Renal cortex interstitium (tissue), 11 donors: Measurements from ENCODE around the gene ZNF311. TPM values are rescaled to one million over a fixed set of nuclear protein-coding genes. Genes with fewer than 3 reads are reported as not detected.
"Not testable (repeated sequence)": the region's sequence is repeated elsewhere in the genome, so short reads cannot be mapped to it uniquely, and the experiment has no call there.

ENCODE experiments used
- DNase-seq, 11 donors: peaks; one replicate each; pipeline ENCODE4 v3.0.0-alpha.2; 2013; ENCODE audit warnings: low read depth in 9 of 11, low spot score in 4 of 11; ENCODE audit errors: extremely low read depth in 1 of 11
- polyA plus RNA-seq, 3 donors: library from polyadenylated mRNA; unstranded; fragments of 120-200 nt; gene quantifications; one replicate each; pipeline ENCODE4 v1.2.1, GENCODE V29; 2013; ENCODE audit not compliant: insufficient read length in 3 of 3

ZNF311 gene
- polyA plus RNA-seq, 3 donors, result 5.4 to 7.0 (median 6.7) TPM

DNA sequence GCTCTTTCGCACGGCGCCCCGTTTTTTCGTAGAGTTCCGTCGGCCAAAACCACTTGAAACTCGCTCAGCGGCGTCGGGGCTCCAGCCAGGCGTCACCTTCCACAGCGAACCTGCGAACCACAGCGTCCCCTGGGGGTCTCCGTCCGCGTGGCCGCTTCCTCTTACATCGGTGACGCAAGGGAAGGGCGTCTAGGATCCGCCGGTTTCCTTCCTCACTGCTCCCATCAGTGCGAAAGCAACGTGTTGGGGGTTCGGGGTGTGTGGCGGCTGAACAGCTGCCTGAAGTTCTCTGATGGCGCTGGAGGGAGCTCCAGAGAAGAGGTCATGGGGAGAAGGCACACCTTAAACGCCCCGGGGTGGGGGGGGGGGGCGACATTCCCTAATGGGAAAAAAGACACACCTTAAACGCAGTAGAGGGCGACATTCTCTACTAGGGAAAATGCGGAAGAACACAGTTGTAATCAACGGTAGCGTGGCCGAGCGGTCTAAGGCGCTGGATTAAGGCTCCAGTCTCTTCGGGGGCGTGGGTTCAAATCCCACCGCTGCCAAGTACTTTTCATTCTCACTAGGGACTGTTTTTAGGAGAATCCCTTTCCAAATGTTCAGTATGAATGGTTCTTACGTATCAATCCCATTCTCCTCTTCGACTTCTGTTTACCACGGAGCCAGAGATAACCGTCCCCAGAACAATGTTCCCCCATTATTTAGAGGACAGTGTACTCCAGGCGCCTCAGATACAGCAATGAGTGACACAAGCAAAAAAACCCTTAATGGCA is 16.4 kb downstream of the ZNF311 start:
- DNase-seq, result peak in 5 of 11 donors; percentile 44 to 65 (median 54)

DNA sequence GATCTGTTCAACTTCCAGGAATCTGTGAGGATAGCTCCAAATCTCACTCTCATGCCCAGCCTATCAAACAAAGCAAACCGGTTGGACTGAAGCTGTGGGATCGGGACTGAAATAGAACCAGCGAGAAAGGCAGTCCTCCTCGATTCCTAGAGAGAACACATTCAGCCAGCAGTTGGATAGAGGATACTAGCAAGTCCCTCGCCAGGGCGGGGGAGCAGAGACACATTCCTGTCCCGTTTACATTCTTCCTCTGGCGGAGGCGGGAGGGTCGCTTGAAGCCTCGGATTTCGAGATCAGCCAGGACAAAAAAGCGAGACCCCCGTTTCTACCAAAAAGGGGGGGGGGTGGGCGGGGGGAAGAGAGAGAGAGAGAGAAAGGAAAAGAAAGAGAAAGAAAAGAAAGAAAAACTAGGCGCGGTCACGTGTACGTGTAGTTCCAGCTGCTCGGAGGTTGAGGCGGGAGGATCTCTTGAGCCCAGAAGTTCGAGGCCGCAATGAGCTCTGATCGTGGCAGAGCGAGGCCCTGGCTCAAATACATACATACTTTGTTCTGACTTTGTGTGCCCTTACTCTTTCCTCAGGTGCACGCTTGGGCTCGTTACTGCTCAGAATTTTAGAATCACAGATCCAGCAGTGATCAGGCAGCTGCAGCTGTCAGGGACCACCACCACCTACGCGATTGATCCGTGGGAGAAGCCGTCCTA is 19.5 kb downstream of the ZNF311 start:
- DNase-seq, result peak; percentile 86 to 97 (median 95)

DNA sequence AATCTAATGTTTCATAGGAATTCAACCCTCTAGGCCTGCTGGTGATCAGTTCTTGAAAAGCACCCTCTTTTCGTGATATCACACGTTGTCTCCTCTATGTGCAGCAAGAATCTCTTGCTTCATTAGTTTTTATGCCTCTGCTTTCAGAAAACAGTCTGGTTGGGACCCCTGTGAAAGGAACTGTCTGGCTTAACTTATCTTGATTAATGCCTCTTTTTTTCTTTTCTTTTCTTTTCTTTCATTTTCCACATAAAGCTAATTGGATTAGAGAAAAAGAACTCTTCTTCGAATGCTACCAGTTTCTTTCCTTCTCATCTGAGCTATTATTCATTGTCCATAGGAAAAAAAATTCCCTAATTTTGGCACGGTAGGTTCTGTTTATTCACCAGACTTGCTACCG is 21.3 kb downstream of the ZNF311 start:
- no peak for DNase-seq

DNA sequence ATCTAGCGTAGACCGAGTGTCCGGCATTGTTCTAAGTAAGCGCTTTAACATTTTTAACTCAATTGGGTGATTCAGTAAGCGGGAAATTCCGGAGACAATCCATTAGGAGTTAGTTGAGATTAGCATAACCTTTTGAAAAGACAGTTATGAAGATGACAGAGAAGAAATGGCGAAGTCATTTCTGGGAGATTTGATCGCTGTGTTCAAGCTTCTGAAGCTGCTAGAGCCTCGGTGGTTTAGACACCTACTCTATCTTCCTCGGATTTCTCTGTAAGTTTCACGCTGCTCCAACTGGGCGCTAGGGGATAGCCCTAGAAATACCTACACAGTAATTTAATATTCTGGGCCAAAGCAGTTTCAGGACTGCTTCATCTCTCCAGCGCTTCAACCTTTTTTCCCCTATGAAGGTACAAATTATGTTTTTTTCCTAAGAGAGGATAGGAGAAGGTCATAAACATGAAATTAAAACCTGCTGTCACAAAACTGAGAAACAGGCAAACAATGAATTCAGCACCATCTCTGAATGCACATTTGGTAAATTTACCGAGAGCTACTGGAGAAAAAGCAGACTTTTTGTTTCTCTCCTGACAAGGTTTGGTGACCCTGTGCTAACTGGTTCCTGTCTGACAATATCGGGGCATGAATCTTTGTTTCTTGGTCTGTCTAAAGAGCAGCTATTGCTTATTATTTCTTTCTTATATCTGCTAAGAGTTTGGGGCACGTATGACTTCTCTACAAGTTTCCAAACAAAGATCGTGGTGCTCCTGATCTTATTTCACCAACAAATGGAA is 22.4 kb downstream of the ZNF311 start:
- DNase-seq, result peak in 8 of 11 donors; percentile 33 to 77 (median 57)

DNA sequence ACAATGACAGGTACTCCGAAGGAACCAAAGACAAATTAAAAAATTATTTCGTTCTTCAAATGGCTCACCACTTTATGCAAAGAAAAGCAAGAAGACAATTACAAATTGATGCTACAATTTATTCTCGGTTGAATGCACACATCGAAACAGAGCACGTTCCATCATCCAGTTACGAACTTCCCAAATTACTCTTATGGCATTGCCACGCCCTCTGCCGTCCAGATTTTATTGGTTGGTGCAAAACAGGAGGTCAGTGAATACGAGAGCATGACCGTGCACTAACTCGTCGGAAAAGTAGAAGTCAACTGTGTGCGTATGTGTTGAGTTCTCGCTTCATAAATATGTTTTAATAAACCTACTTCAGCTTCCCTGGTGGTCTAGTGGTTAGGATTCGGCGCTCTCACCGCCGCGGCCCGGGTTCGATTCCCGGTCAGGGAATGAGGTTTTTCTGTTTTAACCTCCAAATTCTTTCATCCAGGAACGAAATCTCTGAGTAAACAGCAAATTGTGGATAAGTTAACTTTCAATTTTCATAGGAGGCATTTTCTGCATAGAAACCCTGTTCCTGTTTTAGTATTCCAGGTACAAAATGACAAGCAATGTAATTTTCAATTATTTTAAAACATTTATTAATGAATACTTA is 23.2 kb downstream of the ZNF311 start:
- peak; percentile 69 to 89 (median 84) for DNase-seq

DNA sequence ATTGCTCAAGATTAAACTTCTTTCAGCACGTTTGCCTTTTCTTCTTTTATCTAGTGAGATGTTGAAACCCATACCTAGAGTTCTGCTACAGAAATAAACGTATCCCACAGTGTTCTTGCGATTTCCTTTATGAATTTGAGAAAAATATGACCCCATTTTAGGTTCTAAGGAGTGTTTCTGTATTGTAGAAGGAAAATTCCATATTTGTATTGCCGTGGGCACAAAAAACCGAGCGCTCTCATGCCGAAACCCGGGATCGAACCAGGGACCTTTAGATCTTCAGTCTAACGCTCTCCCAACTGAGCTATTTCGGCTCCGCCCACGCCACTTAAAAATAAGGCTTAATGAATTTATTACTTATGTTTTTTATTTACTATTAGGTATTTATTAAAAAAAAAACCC is 23.7 kb downstream of the ZNF311 start:
- DNase-seq, result peak in 10 of 11 donors; percentile 50 to 86 (median 59)

DNA sequence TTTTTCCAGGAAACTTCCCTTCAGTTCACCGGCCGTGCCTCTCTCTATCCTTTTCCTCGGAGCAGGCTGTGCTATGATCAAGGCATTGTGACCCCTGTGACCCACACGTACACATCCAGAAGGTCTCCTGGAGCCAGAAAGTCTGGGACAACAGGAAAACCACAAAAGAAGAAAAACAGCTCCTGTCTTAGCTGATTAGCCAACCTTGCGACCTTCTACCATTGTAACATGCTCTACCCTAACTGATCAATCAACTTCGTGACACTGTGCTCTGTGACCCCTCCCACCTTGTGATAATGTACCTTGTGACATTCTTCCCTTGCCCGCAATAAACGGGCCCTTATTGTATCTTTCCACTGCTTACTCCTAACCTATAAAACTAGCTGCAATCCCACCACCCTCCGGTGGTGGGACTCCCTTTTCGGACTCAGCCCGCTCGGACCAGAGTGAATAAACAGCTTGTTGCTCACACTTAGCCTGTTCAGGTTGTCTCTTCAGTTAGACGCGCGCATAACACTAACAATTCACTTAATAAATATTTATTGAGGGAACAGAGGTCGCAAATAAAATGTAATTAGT is 24.2 kb downstream of the ZNF311 start:
- peak in 10 of 11 donors; percentile 54 to 85 (median 72) for DNase-seq

DNA sequence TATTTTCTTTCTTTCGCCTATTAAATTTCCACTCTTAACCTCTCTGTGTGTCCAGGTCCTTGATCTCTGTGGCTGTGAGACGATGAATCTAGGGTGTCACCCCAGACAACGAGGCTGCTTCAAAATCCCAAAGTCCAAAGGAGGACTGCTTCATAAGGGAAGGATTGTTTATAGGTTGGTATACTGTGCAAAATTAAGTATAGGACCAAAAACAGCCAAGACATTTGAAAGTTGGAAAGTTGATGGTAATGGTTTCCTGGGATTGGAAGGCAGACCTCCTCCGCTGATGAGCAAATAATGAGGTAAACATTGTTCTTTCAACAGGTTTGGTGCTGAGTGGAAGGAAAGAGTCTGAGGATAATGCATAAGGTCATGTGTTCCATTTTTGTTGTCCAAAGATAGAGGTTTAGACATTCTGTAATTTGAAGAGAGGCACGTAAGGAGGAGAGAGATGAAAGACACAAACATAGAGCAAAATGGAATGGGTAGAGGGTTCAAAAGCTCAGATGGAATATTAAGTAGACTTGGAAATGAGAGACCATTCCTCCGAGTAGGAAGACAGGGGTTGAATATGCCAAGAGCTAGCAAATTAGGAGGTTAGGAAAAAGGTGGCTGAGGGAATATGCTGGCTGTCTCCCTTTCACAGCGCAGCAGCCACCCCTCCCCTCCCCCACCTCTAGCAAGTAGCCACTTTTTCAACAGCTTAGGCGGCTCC is 24.8 kb downstream of the ZNF311 start:
- DNase-seq, result no peak

DNA sequence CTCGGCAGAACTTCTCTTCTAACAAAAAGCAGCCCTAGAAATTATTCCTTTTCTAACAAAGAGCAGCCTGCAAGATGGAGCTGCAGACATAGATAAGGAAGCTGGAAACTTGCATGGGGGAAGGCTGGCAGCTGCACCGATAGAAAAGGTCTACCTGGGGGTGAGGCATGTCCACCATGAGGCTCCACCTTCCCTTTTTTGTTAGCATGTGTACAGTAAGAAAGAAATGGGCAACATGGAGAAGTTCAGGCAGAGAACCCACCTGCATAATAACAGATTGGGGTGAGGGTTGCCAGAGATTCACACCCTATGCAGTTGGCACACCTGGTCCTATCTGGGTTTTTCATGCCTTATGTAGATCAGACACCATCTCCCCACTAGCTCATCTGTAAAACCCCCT is 25.4 kb downstream of the ZNF311 start:
- no peak for DNase-seq

DNA sequence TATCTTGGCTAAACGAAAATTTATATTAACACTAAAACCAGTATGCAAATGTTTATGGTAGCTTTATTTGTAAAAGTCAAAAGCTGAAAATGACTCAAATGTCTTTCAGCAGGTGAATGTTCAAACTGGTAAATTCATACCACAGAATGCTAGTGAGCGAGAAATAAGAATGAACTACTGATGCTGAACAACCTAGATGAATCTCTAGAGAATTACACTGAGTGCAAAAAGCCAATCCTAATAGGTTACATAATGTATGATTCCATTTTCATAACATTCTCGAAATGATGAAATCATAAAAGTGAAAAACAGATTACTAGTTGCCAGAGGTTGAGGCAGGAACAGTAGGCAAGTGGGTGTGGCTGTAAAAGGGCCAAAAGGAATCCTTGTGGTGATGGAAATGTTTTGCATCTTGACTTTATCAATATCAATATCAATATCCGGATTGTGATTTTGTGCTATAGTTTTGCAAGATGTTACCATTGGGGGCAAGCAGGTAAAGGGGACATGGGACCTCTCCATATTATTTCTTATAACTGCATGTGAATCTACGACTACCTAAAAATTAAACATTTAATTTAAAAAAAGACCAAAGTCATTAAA is 26.1 kb downstream of the ZNF311 start:
- DNase-seq, result no peak

DNA sequence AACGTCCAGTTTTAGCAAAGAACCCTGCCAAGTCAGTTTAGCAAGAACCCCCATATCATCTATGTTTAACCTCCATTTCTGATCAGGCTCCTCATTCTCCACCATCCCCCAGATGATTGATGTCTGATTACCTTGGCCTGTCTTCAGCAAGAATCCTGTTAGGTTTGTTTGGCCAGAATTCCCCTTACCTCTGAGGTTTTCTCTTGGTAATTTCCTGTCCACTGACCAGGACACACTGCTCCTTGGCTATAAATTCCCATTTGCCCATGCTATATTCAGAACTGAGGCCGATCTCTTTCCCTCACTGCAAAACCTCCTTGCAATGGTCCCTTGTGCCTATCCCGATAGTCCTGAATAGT is 27.0 kb downstream of the ZNF311 start:
- no peak for DNase-seq

DNA sequence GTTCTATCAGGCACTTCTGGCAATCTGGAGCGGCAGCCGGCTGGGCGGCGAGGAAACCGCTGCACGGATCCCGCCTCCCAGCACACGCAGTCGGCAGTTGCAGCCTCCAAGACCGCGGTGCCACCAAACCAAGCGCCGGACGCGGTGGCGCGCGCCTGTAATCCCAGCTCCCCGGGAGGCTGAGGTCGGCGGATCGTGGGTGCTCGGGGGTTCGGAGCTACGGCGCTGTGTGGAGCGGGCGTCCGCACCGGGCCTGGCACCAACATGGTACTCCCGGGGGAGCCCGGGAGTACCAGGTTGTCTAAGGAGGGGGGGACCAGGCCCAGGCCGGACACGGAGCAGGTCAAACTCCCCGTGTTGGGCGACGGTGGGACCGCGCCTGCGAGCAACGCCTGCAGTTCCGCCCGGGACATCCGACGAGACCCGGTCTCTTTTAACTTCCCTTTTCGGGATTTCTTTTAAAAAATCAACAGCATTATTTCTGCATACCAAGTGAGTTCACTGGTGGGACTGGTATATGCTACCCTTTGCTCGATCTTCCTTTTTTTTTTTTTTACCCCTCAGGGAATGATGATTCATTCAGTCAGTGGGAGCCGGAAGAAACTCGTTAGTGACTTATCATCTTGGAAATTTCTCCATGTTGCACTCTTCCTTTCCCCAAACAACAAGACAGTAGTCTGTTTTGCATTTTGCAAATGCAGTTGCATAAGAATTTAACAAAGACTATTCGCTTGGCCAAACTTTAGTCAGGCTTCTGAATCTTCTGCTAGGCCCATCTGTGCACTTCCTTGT is 27.6 kb downstream of the ZNF311 start:
- no peak for DNase-seq

DNA sequence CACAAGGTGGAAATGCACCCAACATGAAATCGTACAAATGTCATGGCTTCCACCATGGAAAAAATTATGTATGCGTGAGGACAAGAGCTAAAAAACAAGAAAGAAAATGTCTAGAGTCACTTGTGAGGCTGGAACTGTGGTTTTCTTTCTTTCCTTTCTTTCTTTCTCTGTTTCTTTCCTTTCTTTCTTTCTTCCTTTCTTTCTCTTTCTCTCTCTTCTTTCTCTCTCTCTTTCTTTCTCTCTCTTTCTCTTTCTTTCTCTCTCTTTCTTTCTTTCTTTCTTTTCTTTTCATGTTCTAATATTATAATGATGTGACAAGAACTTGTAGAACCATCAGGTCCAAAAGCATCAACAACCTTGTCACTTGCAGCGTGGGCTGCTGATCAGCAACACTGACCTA is 28.4 kb downstream of the ZNF311 start:
- DNase-seq, result no peak

DNA sequence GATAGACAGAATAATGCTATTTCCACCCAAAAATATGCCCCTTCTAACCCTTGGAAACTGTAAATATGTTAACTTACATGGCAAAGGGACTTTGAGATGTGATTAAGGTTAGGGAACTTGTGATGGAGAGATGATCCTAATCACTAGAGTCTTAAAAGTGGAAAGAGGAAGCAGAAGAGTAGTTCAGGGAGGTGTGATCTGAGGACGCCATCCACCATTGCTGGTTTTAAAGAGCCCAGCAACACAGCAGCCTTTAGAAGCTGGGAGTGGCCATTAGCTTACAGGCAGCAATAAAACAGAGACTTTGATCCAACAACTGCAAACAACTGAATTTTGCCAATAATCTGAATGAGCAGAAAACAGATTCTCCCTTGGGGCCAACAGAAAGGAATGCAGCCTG is 30.6 kb downstream of the ZNF311 start:
- no peak for DNase-seq

DNA sequence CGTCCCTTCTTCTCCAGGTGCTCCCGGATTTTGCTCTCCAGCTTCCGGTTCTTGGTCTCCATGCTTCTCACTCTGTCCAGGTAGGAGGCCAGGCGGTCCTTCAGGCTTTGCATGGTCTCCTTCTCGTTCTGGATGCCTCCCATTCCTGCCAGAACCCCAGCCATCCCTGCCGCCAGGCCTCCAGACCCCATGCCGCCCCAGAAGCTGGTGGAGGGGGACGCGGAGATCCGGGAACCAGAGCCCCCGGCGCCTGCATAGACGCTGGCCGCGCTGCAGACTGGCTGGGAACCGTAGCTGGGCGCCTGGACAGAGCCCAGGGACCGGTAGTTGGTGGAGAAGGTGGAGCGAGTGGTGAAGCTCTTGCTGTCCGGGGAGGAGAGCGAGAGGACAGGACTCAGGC is 35.1 kb downstream of the ZNF311 start:
- not testable (repeated sequence) for DNase-seq

DNA sequence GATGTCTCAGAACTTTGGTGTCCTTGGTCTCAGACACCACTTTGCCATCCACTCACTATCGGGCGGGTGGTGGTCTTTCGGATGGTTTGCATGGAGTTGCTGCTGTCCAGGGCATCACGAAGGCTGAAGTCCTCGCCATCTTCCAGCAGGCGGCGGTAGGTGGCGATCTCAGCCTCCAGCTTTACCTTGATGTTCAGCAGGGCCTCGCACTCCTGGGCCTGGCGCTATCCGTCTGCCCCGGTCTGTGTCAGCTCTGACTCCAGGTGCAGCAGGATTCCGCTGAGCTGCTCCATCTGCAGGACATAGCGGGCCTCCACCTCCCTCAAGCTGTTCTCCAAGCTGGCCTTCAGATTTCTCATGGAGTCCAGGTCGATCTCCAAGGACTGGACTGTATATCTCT is 36.0 kb downstream of the ZNF311 start:
- DNase-seq, result no peak

DNA sequence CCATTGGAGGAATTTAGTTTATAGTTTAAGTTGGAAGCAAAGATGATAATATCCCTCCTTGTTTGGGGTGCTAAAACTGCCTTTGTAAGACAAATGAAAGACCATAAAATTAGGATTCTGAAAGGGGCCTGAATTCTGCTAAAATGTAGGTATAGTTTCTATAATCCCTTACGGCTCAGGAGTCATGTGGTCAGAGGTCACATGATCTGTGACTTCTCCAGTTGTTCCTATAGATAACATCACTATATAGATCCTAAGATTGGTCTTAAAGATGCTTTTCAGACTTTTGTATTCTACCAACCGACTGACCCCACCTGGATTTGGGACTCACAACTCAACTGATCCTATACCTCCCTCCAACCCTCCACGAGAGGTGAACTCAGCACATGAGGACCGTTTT is 36.6 kb downstream of the ZNF311 start:
- DNase-seq, result no peak
